ENCODE data around the gene TSC2. TPM values are rescaled to one million over a fixed set of nuclear protein-coding genes. Genes with fewer than 3 reads are reported as not detected.

The TSC2 gene
- polyA plus RNA-seq, 3 donors, result 11.7 to 95.1 (median 20.8) TPM

- Mint-ChIP-seq H3K4me3 (no peak overlapping the region), H3K36me3 (peaks cover 66 to 89% of the 10 kb centered on the region in 2 donors), H3K27ac (peak overlapping the region in 1 of 7 donors; percentile 75), H3K4me1 (no peaks in the 10 kb centered on the region), H3K27me3 (ENCODE audit: low read depth in 3 of 3) (no peaks in the 10 kb centered on the region), H3K9me3 (no peaks in the 10 kb centered on the region)
- peaks cover 71 to 91% of the 10 kb centered on the region in 2 donors for H3K36me3 ChIP-seq (replicated peaks in 1 of 2; ENCODE audit: control insufficient read depth in 1 of 2, insufficient read depth in 2 of 2, low read length in 2 of 2)
- H3K9me3 ChIP-seq (replicated peaks in 1 of 2; ENCODE audit: control insufficient read depth in 1 of 2, insufficient read depth in 1 of 2, low read length in 2 of 2), result no peaks in the 10 kb centered on the region
- no peak overlapping the region for H3K4me2 ChIP-seq (replicated peaks; ENCODE audit: extremely low read depth, low read length, poor library complexity, severe bottlenecking)
- no peaks in the 10 kb centered on the region for H3K27me3 ChIP-seq (ENCODE audit: control insufficient read depth in 2 of 2, insufficient read depth in 2 of 2, low read length in 2 of 2)
- intact Hi-C loops (cut with micrococcal nuclease), result no loop called here
- no peak overlapping the region for H3K9ac ChIP-seq (ENCODE audit: insufficient read depth, low read length, poor library complexity, severe bottlenecking)
- no peaks in the 10 kb centered on the region for H3K4me1 ChIP-seq (ENCODE audit: control insufficient read depth in 1 of 2, insufficient read depth in 2 of 2, low read length in 2 of 2)
- H4K20me1 ChIP-seq (ENCODE audit: insufficient read depth, low read length), result no peaks in the 10 kb centered on the region
- no peaks in the 10 kb centered on the region for H3K79me2 ChIP-seq (ENCODE audit: insufficient read depth, low read length)
- no peak overlapping the region for H3K27ac ChIP-seq (ENCODE audit: low read depth in 1 of 2, low read length in 2 of 2)
- 97% methylated on average over 8 of the region's 10 CpGs for WGBS (ENCODE audit: insufficient coverage)
- no peak overlapping the region for H2AFZ ChIP-seq (ENCODE audit: insufficient read depth, low read depth, low read length, poor library complexity, severe bottlenecking)
- no peak overlapping the region for H3K4me3 ChIP-seq (replicated peaks in 1 of 3; ENCODE audit: low read depth in 2 of 3, low read length in 3 of 3)
- no peak for TF ChIP-seq CTCF (IDR thresholded peaks at IDR 0.05)
- no peak for DNase-seq
Measured at GRCh38 chr16:2057438-2057837, 9.7 kb downstream of the TSC2 start.

- no peak overlapping the region for H3K27ac Mint-ChIP-seq
- peaks cover 70 to 91% of the 10 kb centered on the region in 2 donors for H3K36me3 ChIP-seq (replicated peaks in 1 of 2; ENCODE audit: control insufficient read depth in 1 of 2, insufficient read depth in 2 of 2, low read length in 2 of 2)
- peaks cover 0 to 1% (median 0%) of the 10 kb centered on the region in 3 donors for H3K27me3 Mint-ChIP-seq (ENCODE audit: low read depth in 3 of 3)
- H4K20me1 ChIP-seq (ENCODE audit: insufficient read depth, low read length), result no peaks in the 10 kb centered on the region
- no peak for DNase-seq
- H3K9me3 Mint-ChIP-seq, result no peaks in the 10 kb centered on the region
- intact Hi-C loops (cut with micrococcal nuclease), result no loop called here
- H3K9ac ChIP-seq (ENCODE audit: insufficient read depth, low read length, poor library complexity, severe bottlenecking), result no peak overlapping the region
- H3K4me1 Mint-ChIP-seq, result no peaks in the 10 kb centered on the region
- no peak overlapping the region for H3K4me3 ChIP-seq (replicated peaks in 1 of 3; ENCODE audit: low read depth in 2 of 3, low read length in 3 of 3)
- no peak for TF ChIP-seq CTCF (IDR thresholded peaks at IDR 0.05)
- H2AFZ ChIP-seq (ENCODE audit: insufficient read depth, low read depth, low read length, poor library complexity, severe bottlenecking), result no peak overlapping the region
- peaks cover 63 to 85% of the 10 kb centered on the region in 2 donors for H3K36me3 Mint-ChIP-seq
- H3K4me2 ChIP-seq (replicated peaks; ENCODE audit: extremely low read depth, low read length, poor library complexity, severe bottlenecking), result no peak overlapping the region
- H3K79me2 ChIP-seq (ENCODE audit: insufficient read depth, low read length), result no peaks in the 10 kb centered on the region
- no peaks in the 10 kb centered on the region for H3K27me3 ChIP-seq (ENCODE audit: control insufficient read depth in 2 of 2, insufficient read depth in 2 of 2, low read length in 2 of 2)
- H3K4me3 Mint-ChIP-seq, result no peak overlapping the region
- no peaks in the 10 kb centered on the region for H3K4me1 ChIP-seq (ENCODE audit: control insufficient read depth in 1 of 2, insufficient read depth in 2 of 2, low read length in 2 of 2)
- 97% methylated on average over 13 of the region's 13 CpGs for WGBS (ENCODE audit: insufficient coverage)
- no peak overlapping the region for H3K27ac ChIP-seq (ENCODE audit: low read depth in 1 of 2, low read length in 2 of 2)
- no peaks in the 10 kb centered on the region for H3K9me3 ChIP-seq (replicated peaks in 1 of 2; ENCODE audit: control insufficient read depth in 1 of 2, insufficient read depth in 1 of 2, low read length in 2 of 2)
Measured at GRCh38 chr16:2058420-2058819, 10.6 kb downstream of the TSC2 start.

All from CD14-positive monocyte (primary cell).